ENCODE results near the gene MBTPS1.

DNA sequence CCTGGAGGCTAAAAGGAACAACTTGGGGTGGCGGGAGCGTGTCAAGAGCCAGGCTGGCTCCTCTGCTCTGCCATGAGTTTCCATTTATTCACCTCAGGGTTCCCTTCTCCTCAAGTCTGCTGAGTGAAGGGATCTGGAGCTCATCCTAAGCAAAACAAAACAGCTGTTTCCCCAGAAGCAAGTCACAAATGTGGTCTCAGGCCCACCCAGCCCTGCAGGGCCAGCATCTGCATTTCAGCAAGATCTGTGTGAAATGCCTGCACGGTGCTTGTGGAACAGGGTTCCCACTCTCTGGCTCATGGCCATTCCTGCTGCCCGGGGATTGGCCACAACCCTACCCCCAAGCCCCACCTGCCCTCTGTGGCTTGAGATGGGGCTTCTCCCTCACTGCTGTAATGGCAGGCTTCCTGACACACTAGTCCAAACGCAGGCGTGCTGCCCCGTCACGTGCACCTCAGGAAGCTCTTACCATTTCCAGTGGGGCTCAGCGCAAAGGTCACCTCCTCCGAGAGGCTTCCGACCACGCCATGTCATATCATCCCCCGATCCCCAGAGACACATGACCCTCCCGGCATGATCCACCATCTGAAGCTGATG, 76.4 kb downstream of the MBTPS1 start:
- no peak for TF ChIP-seq CTCF (IDR thresholded peaks at IDR 0.05)
- no peak for TF ChIP-seq POLR2A (IDR thresholded peaks at IDR 0.05)
